Stimulated activated CD4-positive, alpha-beta T cell treated with anti-CD3 and anti-CD28 coated beads, Interleukin-12 subunit alpha, Interleukin-12 subunit beta, amount 100 ng/mL, for 4 hours (primary cell): ENCODE results near the gene GMPR.
"Not testable (repeated sequence)": the region's sequence is repeated elsewhere in the genome, so short reads cannot be mapped to it uniquely, and the experiment has no call there.

Experiments used
- DNase-seq: peaks from one replicate; pipeline ENCODE4 v3.0.0-alpha.2; 2020

GMPR gene

GRCh38 chr6:16251706-16252105 is 13.3 kb downstream of the GMPR start:
- DNase-seq, result no peak

GRCh38 chr6:16252686-16253299 is 14.4 kb downstream of the GMPR start:
- DNase-seq, result no peak

- DNase-seq, result no peak
Observed at GRCh38 chr6:16253399-16254144, 15.2 kb downstream of the GMPR start.

- no peak for DNase-seq
Observed at GRCh38 chr6:16254535-16254934, 16.1 kb downstream of the GMPR start.

GRCh38 chr6:16256781-16257180 is 18.4 kb downstream of the GMPR start:
- no peak for DNase-seq

- DNase-seq, result no peak
Observed at GRCh38 chr6:16257999-16258708, 19.8 kb downstream of the GMPR start.

- no peak for DNase-seq
Observed at GRCh38 chr6:16258709-16259075, 20.3 kb downstream of the GMPR start.

- not testable (repeated sequence) for DNase-seq
Observed at GRCh38 chr6:16259604-16260003, 21.2 kb downstream of the GMPR start.

GRCh38 chr6:16260602-16261001 is 22.2 kb downstream of the GMPR start:
- DNase-seq, result not testable (repeated sequence)

- not testable (repeated sequence) for DNase-seq
Observed at GRCh38 chr6:16262773-16263172, 24.4 kb downstream of the GMPR start.

- DNase-seq, result not testable (repeated sequence)
Observed at GRCh38 chr6:16263464-16264099, 25.2 kb downstream of the GMPR start.

- no peak for DNase-seq
Observed at GRCh38 chr6:16264785-16265184, 26.4 kb downstream of the GMPR start.

- DNase-seq, result no peak
Observed at GRCh38 chr6:16265351-16266341, 27.3 kb downstream of the GMPR start.

GRCh38 chr6:16267428-16268263 is 29.3 kb downstream of the GMPR start:
- DNase-seq, result no peak

GRCh38 chr6:16269442-16270070 is 31.2 kb downstream of the GMPR start:
- not testable (repeated sequence) for DNase-seq

- no peak for DNase-seq
Observed at GRCh38 chr6:16270178-16270794, 31.9 kb downstream of the GMPR start.

- DNase-seq, result no peak
Observed at GRCh38 chr6:16271428-16271827, 33.0 kb downstream of the GMPR start.

- no peak for DNase-seq
Observed at GRCh38 chr6:16272201-16272600, 33.8 kb downstream of the GMPR start.

- DNase-seq, result no peak
Observed at GRCh38 chr6:16273256-16273655, 34.9 kb downstream of the GMPR start.

- DNase-seq, result no peak
Observed at GRCh38 chr6:16274483-16274882, 36.1 kb downstream of the GMPR start.
